Measurements from ENCODE around the gene HMGXB4.

The HMGXB4 gene

DNA sequence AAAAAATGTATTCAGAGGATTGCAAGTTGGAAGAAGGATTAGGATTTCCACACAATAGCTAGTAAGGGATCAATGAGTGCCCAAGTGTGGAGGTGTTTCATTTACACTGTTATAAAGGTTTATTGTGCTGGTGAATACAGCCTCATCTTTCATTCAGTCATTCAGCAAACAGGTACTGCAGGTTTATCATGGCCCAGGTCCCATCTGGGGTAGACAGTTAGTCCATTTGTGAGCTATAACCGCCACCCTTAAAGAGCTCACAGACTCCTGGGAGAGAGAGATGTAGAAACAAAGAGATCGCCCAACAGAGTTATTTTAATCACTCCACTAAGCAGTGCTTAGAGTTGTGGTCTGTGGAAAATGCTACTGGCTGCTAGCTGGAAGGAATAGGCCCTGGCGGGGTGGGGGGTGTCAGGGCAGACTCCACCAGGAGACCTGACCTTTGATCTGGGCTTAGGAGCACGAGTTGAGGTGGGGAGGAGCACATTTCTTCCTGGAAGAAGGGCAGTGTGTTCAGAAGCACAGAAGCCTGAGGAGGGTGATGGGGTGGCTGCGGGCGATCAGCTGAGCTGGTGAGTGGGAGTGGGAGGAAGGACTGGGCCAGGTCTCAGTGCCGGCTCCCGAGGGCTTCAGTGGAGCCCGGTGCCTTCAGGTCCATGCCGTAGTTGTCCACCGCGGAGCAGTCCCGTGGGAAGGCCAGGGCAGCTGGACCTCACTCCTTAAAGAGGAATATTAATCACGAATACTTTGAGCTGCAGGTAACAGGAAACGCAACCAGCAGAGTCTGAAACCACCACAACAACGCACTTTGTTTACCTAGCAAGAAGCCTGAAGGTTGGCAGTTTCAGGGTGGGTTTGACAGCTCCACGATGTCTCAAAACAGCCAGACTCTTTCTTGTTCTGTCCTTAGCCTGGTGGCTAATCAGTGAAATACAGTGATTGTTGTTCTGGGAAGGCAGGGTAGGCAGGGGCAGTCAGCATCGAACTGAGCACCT lies 53.6 kb downstream of the HMGXB4 start:
- no peak for DNase-seq (ENCODE audit: low read depth)

DNA sequence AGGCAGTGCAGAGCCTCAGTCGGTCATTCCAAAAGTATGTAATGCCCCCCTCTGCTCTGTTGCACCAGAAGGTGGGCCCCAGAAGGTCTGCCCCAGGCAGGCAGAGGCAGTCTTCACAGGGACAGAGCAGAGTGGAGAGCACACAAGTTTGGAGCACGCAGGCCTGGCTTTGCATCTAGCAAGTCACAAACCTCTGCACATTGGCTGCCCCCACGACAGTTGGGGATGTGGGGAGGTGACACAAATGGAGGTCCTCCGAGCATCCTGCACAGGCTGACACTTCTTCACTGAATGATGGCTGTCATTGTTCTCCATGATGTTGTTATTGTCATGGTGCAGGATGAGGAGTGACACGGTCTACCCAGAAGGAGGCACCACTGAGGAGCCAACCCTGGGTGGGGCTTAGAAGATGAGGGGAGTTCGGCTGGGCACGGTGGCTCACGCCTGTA lies 54.3 kb downstream of the HMGXB4 start:
- no peak for DNase-seq (ENCODE audit: low read depth)

DNA sequence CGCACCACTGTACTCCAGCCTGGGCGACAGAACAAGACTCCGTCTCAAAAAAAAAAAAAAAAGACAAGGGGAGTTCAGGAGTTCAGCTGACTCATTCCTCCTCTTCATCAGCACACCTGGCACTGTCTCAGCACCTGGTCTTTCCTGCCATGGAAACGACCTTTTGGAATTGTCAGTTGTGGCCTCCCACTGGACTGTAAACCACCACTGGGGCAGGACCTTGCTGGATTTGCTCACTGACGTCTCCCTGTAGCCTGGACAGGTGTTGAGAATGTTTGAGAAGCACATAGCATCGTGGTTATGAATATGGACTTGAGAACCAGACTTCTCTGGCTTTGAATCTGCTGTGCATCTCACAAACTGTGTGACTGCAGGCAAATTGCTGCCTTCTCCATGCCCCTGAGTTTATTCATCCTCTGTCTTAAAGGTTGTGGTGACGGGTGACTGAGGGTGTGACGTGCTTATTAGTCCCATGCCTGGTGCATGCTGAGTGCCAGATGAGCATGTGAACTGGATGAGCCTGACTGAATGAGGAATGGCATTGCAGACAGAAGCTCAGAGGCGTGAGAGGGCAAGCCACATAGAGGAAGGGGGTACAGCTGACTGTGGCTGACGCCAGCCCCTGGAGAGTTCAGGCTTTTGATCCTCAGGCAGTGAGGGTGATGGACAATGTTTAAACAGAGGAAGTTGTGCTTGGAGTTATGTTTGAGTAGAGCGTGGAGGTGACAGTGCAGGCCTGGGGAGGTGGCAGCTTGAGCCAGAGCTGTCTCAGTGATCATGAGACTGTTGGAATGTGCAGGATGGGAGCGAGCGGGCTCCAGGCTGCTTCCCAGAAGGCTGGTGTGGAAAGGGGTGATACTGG lies 55.1 kb downstream of the HMGXB4 start:
- DNase-seq (ENCODE audit: low read depth) = peak; percentile 16

DNA sequence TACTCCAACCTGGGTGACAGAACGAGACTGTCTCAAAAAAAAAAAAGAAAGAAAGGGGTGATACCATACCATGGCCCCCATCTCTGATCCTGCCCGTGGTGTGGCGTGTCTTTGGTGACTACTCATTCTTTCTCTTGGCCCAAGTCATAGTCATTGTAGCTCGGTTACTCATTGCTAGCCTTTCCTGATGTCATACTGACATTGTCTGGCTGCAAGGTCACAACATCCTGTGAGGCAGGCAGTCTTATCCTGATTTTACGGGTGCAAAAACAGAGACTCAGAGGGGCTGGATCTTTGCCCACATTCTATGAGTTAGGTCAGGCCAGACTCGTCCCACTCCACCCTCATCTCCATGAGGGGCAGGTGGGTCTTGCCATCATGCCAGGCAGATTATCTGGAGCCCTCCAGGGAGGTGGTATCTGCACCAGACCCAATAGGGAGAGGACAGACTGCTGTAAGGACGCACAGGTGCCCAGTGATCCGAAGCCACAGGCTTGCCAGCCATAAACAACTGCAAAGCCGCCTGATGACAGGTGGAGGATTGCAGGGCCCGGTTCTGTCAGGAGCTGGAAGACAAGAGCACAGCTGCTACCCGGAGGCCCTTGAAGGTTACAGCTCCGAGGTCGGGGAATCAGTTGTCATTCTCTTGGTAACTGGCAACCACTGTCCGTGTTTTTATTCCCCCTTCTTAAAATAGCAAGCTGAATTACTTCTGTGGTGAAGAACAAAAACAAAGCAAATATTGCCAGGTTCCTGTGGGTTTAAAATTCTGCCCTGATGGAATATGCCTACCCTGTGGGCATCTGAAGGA lies 56.2 kb downstream of the HMGXB4 start:
- DNase-seq (ENCODE audit: low read depth) = peak; percentile 14

DNA sequence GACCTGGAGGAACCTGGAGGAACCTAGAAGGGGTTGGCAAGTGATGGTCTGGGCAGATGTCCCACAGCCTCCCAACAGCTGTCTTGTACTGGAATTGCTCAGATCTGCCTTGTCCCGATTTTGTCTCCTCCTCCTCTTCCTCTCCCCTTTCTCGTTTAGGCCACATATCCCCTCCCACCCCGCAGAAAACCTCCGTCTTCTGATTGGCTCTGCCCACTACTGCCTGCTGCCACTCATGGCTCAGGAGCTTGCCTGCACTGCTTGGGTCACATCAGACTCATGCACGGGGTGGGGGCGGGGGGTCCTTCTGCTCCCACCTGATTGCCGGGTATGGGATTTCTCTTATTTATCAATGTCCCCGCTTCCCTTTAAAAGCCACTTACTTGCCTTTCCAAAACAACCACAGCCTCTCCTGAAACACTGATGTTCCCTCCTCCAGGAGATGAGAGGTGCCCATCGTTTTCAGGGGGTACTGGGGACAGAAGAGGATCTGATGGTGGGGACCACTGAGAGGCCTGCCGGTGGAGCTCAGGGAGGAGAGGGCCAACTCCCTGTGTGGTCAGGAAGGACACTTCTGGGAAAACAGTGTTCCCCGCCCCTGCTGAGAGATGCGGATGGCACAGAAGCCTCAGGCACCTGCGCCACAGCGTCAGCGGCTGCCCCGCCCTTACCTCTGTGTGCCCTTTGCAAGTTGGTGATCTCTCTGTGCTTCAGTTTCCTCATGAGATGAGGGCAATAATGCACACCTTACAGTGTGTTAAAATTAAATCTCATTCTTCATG lies 57.1 kb downstream of the HMGXB4 start:
- DNase-seq (ENCODE audit: low read depth) = no peak

DNA sequence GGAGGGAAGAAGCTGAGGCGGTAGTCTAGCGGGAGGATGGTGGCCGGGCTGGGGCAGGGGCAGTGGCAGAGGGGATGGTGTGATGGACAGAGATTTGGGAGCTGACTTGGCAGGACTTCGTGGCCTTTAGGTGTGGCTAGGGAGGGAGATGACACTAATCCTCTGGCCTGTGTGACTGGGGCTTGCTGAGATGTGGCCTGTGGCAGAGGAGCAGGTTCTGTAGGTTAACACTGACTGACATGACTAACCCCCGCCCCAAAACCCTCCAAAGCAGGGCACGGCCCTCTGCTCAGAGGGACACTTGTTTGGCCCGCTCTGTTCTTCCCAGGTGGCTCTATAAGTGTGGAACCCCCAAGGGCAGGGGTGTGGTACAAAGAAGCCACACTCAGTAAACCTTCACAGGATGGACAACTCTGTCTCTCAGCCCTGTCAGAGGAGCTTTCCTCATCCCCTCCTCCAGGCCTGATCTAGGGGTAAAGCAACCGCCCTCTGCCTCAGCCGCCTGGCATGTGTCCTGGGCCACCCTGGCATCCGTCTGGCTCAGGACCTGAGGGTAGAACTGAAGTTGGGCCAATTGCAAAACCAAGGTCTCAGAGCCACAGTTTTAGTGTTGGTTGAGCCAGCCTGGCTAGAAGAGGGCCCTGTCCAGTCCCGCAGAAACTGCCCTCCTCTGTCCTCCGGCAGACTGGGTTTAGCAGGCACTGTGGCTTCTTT lies 58.0 kb downstream of the HMGXB4 start:
- DNase-seq (ENCODE audit: low read depth) = no peak

DNA sequence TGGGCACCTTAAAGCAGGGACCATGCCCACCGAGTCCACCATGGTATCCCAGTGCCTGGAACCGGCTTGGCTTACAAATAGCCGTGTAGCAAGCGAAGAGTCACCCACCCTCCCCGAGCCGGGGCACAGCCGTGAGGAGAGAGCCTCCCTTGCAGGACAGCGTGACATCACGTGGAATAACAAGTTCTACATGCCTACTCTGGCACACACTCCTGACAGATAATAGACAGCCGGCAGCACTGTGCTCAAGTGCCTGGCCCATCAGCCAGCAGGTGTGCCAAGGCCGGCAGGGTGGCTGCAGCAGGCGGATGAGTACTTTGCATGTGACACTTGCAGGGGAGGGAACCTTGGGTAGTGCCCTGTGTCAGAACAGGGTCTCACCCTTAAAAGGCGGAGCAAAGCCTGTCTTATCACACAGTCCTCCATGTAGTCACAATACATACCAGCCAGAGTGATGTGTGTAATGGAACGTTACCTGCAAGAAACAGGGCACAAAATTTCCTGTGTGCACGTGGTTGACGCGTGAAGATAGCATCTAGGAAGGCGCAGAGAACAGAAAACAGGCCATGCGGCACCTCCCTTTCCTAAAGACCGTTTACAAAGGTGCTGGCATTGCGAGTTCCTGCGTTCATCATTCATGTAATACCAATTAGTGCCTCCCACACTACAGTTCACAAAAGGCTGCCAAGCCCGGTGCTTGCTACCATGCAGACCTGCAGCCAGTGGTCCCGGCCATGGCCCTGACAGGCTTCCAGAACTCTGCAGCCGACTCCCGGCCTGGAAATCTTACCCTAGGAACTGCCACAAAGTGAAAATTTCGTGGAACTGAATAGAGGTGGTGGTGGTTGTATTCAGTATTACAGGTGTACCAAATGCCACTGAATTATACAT lies 58.8 kb downstream of the HMGXB4 start:
- peak; percentile 30 for DNase-seq (ENCODE audit: low read depth)

DNA sequence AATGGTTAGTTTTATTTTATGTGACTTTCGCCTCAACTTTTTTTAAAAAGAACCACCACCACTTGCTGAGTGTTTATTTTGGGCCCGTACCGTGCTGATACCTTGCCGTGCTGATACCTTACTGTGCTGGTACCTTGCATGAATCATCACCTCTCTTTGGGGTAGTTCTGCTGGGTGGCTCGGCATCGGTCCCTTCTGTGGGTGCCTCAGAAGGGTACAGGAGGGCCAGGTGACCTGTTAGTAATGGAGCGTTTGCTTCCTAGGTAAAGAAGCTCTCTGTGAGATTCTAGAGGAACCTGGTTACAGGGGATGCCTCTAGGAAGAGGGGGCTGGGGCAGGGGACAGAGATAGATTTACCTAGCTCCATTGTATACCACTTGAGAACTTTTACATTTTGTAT lies 59.5 kb downstream of the HMGXB4 start:
- DNase-seq (ENCODE audit: low read depth) = no peak

DNA sequence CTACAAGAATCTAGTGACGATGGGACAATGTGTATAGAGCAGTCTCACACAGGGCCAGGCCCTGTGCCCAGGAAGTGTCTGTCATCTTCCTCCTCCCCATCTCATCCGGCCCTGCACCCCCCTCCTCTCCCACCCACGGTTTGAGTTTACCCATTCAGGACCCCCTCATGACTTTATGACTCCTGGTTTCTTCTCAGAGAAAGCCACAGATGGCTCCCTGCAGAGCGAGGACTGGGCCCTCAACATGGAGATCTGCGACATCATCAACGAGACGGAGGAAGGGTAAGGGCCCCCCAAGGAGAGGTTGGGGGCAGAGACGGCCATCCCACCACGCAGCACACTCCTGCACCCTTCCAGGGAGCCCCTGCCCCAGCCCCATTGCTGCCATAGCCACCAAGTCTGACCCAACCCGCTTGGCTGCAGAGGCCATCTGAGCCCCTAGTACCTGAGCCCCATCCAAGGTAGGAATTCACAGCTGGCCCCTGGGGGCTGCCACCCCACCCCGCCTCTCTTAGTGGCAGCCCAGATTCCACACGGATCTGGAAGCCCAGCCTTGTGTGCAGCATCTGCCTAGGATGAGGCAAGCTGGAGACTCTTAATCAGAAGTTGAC lies 60.5 kb downstream of the HMGXB4 start:
- DNase-seq (ENCODE audit: low read depth) = no peak

DNA sequence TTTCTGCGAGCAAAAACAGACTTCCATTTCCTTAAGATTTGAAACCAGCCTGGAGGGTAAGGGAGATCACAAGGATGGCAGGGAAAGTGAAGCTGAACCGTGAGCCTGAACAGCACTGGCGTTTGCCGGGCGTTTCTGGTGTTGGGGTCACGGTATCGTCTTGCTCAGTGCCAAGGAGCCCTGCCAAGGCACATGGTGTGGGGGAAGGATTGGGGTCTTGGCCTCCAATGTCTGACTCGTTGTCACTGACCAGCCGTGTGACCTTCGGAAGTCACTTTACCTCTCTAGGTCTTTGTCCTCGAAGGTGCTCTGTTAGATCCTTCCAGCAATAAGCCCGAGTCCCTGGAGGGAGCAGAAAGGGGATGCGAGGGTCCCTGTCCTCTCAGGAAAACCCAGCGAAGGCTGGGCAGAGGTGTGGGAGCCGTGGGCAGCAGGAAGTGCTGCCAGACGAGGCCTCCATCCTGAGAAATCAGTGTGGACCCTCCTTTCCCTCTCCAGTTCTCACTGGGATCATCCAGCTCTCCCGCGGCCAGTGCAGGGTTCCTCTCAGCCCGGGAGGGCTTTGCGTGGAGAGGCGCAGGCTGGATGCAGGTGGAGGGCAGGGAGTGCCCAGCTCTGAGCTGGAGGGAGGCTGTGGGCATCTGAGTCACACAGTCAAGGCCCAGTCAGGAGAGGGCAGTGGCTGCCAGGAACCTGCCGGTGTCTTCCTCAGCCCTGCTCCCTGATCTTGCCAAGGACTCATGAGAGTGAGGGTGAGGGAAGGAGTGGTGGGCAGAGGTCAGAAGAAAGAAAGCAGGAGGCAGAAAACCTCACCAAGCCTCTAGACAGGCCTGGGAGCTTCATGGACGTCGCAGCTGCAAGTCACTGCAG lies 61.3 kb downstream of the HMGXB4 start:
- no peak for DNase-seq (ENCODE audit: low read depth)

DNA sequence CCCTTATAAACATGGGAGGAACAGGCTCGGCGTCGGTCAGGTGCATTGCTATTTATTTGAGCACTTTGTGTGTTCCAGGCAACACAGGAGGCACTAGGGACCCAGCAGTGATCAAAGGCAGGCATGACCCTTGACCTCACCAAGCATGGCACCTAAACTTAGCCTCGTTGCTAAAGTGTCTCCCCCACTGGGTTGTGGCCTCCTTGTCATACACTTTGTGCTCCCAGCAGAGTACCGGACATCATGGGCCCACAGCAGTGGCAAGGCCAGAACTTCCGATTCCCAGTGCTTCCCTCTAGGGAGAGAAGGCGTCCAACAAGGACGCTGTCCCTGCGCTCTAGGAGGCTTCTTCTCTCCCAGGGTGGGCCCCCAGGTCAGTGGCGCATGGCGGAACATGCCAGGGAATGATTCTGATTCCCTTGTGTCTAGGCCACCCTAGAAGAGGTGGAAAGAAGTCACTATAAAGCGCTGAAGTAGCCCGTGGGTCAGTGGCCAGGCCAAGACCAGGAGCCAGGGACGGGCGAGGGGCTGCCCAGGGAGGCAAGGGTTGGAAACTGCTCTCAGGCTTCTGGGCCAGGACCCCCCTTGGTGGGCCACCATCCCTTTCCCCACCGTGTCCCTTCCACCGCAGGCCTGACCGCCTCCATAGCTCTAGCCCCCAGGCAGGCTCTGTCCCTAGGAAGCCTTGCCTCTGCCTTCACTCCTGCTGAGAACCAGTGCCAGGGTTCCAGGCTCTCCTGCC lies 62.1 kb downstream of the HMGXB4 start:
- no peak for DNase-seq (ENCODE audit: low read depth)

DNA sequence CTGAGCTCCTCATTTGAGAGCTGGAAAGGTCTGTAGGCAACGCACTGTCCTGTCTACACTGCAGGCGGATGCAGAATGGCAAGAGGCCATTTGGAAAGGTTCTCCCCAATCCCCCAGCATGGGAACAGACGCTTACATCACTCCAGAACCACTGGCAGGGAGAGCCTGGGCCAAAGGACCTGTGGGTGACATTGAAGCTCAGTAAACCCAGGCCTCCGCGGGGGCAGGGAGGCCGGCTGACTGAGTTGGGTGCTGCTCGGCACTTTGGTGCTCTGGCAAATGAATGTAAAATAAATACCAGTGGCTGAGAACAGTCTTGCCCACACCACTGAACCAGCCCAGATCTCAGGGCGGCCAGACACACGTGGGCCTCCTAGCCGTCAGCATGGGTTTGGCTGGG lies 64.8 kb downstream of the HMGXB4 start:
- no peak for DNase-seq (ENCODE audit: low read depth)

DNA sequence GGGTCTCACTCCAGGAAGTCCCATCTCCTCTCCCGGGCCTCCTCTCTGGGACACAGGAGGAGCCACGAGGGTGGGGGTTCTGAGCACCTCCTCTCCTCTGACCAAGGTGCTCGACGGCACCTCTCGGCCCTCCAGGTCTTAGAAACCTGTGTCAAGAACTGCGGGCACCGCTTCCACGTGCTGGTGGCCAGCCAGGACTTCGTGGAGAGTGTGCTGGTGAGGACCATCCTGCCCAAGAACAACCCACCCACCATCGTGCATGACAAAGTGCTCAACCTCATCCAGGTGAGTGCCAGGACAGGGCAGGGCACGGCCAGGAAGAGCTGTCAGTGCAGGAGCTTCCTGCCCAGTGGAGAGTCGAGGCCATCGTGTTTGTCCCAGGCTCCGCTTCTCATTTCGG lies 65.6 kb downstream of the HMGXB4 start:
- DNase-seq (ENCODE audit: low read depth) = no peak

DNA sequence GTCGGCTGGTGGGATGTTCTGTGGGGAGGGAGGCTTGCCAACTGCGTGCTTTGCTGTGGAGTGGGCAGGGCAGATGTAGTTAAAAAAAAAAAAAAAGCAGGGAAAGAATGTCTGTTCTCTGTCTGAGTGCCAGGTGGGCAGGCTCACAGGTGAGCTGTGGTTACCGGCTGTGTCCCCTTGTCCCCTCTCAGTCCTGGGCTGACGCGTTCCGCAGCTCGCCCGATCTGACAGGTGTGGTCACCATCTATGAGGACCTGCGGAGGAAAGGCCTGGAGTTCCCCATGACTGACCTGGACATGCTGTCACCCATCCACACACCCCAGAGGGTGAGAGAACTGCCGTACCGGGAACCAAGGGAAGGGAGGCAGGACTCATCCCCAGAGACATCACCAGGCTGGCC lies 66.0 kb downstream of the HMGXB4 start:
- no peak for DNase-seq (ENCODE audit: low read depth)

DNA sequence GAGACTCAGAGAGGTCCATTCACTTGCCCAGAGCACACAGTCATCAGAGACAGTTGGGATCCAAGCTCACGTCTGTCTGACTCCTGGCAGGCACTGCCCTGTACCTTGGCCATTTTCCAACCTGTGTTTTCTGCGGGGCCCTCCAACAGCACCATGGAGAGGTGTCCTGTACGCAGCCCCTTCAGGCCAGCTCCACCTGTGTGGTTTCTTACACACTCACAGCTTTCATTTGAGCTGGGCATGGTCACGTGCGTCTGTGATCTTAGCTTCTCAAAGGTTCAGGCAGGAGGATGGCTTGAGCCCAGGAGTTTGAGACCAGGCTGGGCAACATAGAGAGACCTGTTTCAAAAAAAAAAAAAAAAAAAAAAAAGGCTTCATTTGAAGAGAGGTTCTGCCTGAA lies 66.8 kb downstream of the HMGXB4 start:
- no peak for DNase-seq (ENCODE audit: low read depth)

DNA sequence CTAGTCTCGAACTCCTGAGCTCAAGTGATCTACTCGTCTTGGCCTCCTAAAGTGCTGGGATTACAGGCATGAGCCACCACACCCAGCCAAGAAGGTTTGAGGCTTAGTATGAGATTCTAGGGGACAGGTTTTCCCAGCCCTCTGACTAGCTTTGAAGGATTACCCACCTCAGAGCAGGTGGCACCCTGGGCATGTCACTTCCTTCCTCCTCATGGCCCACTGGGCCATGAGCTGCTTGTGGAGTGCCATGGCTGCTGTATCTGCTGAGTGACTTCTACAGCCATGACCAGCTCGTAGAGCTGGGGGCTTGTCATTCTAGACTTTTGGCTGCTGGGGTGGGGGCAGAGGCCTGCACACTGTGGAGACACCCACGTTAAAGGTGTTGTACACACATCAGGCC lies 67.5 kb downstream of the HMGXB4 start:
- DNase-seq (ENCODE audit: low read depth) = no peak

DNA sequence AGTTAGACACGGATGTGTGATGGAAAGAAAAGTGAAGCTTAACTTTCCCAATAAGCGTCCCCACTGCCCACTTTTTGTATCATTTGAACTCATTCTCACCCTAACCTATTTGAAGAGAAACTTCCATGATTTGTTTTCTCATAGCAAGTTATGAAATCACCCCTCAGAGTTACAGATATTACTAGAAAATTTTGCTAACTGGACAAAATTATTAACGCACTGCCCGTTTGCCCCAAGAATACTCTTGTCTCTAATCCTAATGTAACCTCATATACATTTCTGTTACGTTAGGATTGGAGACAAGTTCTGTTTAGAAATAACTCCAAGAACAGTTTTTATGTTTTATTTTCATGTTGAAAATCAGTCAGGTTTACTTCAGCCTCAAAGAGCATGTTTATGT lies 67.9 kb downstream of the HMGXB4 start:
- no peak for DNase-seq (ENCODE audit: low read depth)

All from T-helper 22 cell (primary cell).